ENCODE results near the gene RSRC1. TPM values are rescaled to one million over a fixed set of nuclear protein-coding genes. Genes with fewer than 3 reads are reported as not detected.

RSRC1 gene
- total RNA-seq, 5 donors from 2014 or later (not counting 1 experiment from before 2014, with no cell fraction given), result 29.9 to 35.0 (median 31.1) TPM

- Histone ChIP-seq H3K27me3 (replicated peaks in 1 of 2; ENCODE audit: control insufficient read depth in 2 of 2, extremely low read depth in 1 of 2, insufficient read depth in 2 of 2, low read length in 1 of 2) (no peaks in the 10 kb centered on the region), H3K36me3 (ENCODE audit: control insufficient read depth in 2 of 2, extremely low read depth in 1 of 2, insufficient read depth in 1 of 2, low read length in 1 of 2) (no peaks in the 10 kb centered on the region), H3K4me1 (ENCODE audit: control insufficient read depth in 1 of 2, extremely low read depth in 1 of 2, insufficient read depth in 2 of 2, low read length in 2 of 2) (no peaks in the 10 kb centered on the region), H3K9me3 (no peaks in the 10 kb centered on the region), H3K4me3 (ENCODE audit: control insufficient read depth in 1 of 2, extremely low read depth in 1 of 2, low read length in 1 of 2) (no peak overlapping the region), H3K27ac (ENCODE audit: low read length) (no peak overlapping the region)
- Mint-ChIP-seq H3K36me3 (peaks cover 12% of the 10 kb centered on the region), H3K27me3 (no peaks in the 10 kb centered on the region), H3K4me3 (no peak overlapping the region), H3K27ac (no peak overlapping the region), H3K9me3 (peaks cover 0 to 5% (median 3%) of the 10 kb centered on the region in 3 donors), H3K4me1 (no peaks in the 10 kb centered on the region)
- DNase-seq (no peak), ATAC-seq (replicated peaks in 1 of 4) (no peak)
- POLR2A ChIA-PET, result no interaction called here
- CTCF ChIA-PET, result no interaction called here
Observed at GRCh38 chr3:158520433-158520832, 410.5 kb downstream of the RSRC1 start.

DNA sequence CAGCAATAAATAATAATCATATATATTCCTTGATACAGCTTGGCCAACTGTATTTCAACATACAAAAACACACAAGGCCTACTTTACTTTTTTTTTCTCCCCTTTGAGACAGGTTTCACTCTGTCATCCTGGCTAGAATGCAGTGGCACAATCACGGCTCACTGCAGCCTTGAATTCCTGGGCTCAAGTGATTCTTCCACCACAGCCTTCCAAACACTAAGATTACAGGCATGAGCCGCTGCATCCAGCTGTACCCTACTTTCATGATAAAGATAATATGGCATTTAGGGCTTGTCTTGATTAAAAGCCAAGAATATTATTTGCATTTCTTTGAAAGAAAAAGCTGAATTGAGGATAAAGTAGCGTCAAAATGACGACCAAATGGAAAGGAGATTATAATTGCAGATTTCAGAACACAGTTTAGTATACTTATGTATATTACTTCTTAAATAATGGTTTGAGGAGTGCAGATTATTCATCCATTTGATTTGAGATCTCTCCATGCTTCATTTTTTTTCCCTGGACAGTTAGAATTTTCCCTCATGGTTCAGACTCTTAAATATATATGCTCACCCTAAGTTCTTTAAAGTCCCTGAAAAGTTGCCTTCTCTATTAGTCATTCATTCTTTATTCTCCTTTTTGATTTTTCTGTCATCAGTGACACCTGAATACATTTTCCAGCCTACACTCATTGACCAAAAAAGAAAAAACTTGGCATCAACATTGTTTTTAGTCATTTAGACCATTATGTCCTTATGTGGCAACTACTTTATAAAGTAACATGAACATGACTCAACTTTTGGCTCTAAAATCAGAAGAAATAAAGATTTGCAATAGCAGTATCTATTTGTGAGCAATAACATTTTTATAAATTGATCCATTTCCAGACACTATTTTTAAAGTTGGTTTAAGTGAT, 412.6 kb downstream of the RSRC1 start:
- WGBS (ENCODE audit: insufficient coverage), result no CpG with 5 or more reads among the region's 4 CpGs
- H3K27ac Mint-ChIP-seq, result no peak overlapping the region

GRCh38 chr3:158528076-158528674, 418.3 kb downstream of the RSRC1 start:
- no peaks in the 10 kb centered on the region for H3K36me3 Mint-ChIP-seq
- no peak overlapping the region for H3K4me3 Mint-ChIP-seq
- Histone ChIP-seq H3K4me1 (ENCODE audit: control insufficient read depth in 1 of 2, extremely low read depth in 1 of 2, insufficient read depth in 2 of 2, low read length in 2 of 2) (no peaks in the 10 kb centered on the region), H3K27ac (ENCODE audit: low read length) (no peak overlapping the region), H3K36me3 (ENCODE audit: control insufficient read depth in 2 of 2, extremely low read depth in 1 of 2, insufficient read depth in 1 of 2, low read length in 1 of 2) (no peaks in the 10 kb centered on the region), H3K27me3 (replicated peaks in 1 of 2; ENCODE audit: control insufficient read depth in 2 of 2, extremely low read depth in 1 of 2, insufficient read depth in 2 of 2, low read length in 1 of 2) (no peaks in the 10 kb centered on the region), H3K9me3 (no peaks in the 10 kb centered on the region), H3K4me3 (ENCODE audit: control insufficient read depth in 1 of 2, extremely low read depth in 1 of 2, low read length in 1 of 2) (no peak overlapping the region)
- CTCF ChIA-PET, result interaction anchor here in 1 of 2 donors (0.7 kb wide), 1 partner anchor 1031 kb away, joined by 3 read pairs; no protein-coding TSS in a partner anchor
- no peak overlapping the region for H3K27ac Mint-ChIP-seq
- H3K9me3 Mint-ChIP-seq, result peaks cover 0 to 5% (median 3%) of the 10 kb centered on the region in 3 donors
- no peaks in the 10 kb centered on the region for H3K27me3 Mint-ChIP-seq
- DNase-seq (no peak), ATAC-seq (replicated peaks in 1 of 4) (no peak)
- no peaks in the 10 kb centered on the region for H3K4me1 Mint-ChIP-seq
- POLR2A ChIA-PET, result no interaction called here
- 100% methylated on average over 3 of the region's 7 CpGs for WGBS (ENCODE audit: insufficient coverage)

More for the DNA sequence above, 412.6 kb downstream of the RSRC1 start:
- Histone ChIP-seq H3K9me3 (no peaks in the 10 kb centered on the region), H3K27ac (ENCODE audit: low read length) (no peak overlapping the region), H3K4me1 (ENCODE audit: control insufficient read depth in 1 of 2, extremely low read depth in 1 of 2, insufficient read depth in 2 of 2, low read length in 2 of 2) (no peaks in the 10 kb centered on the region), H3K27me3 (replicated peaks in 1 of 2; ENCODE audit: control insufficient read depth in 2 of 2, extremely low read depth in 1 of 2, insufficient read depth in 2 of 2, low read length in 1 of 2) (no peaks in the 10 kb centered on the region), H3K4me3 (ENCODE audit: control insufficient read depth in 1 of 2, extremely low read depth in 1 of 2, low read length in 1 of 2) (no peak overlapping the region), H3K36me3 (ENCODE audit: control insufficient read depth in 2 of 2, extremely low read depth in 1 of 2, insufficient read depth in 1 of 2, low read length in 1 of 2) (no peaks in the 10 kb centered on the region)
- CTCF ChIA-PET, result no interaction called here
- Mint-ChIP-seq H3K4me1 (no peaks in the 10 kb centered on the region), H3K9me3 (peaks cover 0 to 5% (median 3%) of the 10 kb centered on the region in 3 donors), H3K4me3 (no peak overlapping the region), H3K36me3 (peaks cover 8% of the 10 kb centered on the region), H3K27me3 (no peaks in the 10 kb centered on the region)
- ATAC-seq (replicated peaks in 1 of 4), result no peak
- no peak for DNase-seq
- POLR2A ChIA-PET, result interaction anchor here in 1 of 2 donors (0.6 kb wide), 1 partner anchor 934 kb away, joined by 3 read pairs; no protein-coding TSS in a partner anchor

DNA sequence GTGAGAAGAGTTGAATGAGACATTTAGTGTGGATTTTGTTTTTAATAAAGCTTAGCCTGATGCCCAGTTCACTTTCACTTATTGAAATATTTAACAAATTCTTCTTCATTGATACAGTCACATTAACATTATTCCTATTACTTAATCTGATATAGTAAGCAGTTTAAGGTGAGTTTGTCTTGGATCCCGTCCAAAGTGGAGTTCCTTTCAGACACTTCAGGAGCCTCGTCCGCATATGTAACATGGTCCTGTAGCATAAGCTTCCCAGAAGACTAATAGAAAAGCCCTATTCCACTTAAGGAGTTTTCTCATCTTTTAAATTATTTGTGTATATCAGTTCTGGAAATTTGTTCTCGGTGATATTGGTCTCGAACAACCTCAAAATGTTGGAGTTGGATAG, 421.4 kb downstream of the RSRC1 start:
- POLR2A ChIA-PET, result no interaction called here

GRCh38 chr3:158532099-158532734, 422.3 kb downstream of the RSRC1 start:
- DNase-seq, result peak in 1 of 35 experiments; percentile 35
- Histone ChIP-seq H3K4me1 (ENCODE audit: control insufficient read depth in 1 of 2, extremely low read depth in 1 of 2, insufficient read depth in 2 of 2, low read length in 2 of 2) (no peaks in the 10 kb centered on the region), H3K36me3 (ENCODE audit: control insufficient read depth in 2 of 2, extremely low read depth in 1 of 2, insufficient read depth in 1 of 2, low read length in 1 of 2) (no peaks in the 10 kb centered on the region), H3K9me3 (no peaks in the 10 kb centered on the region), H3K27ac (ENCODE audit: low read length) (no peak overlapping the region), H3K4me3 (ENCODE audit: control insufficient read depth in 1 of 2, extremely low read depth in 1 of 2, low read length in 1 of 2) (no peak overlapping the region), H3K27me3 (replicated peaks in 1 of 2; ENCODE audit: control insufficient read depth in 2 of 2, extremely low read depth in 1 of 2, insufficient read depth in 2 of 2, low read length in 1 of 2) (no peaks in the 10 kb centered on the region)
- H3K27ac Mint-ChIP-seq, result no peak overlapping the region
- ChIA-PET POLR2A (no interaction called here), CTCF (interaction anchor here (0.6 to 0.7 kb wide), 2 partner anchors 10 to 238 kb away, joined by 3 read pairs; no protein-coding TSS in a partner anchor)
- no peak for ATAC-seq (replicated peaks in 1 of 4)
- no peaks in the 10 kb centered on the region for H3K4me1 Mint-ChIP-seq
- no peak overlapping the region for H3K4me3 Mint-ChIP-seq
- H3K27me3 Mint-ChIP-seq, result no peaks in the 10 kb centered on the region
- H3K36me3 Mint-ChIP-seq, result no peaks in the 10 kb centered on the region
- H3K9me3 Mint-ChIP-seq, result no peaks in the 10 kb centered on the region

More for the DNA sequence above, 421.4 kb downstream of the RSRC1 start:
- H3K4me3 Mint-ChIP-seq, result no peak overlapping the region
- H3K4me1 ChIP-seq (ENCODE audit: control insufficient read depth in 1 of 2, extremely low read depth in 1 of 2, insufficient read depth in 2 of 2, low read length in 2 of 2), result no peaks in the 10 kb centered on the region
- ATAC-seq (replicated peaks in 1 of 4) (no peak), DNase-seq (no peak)
- H3K4me3 ChIP-seq (ENCODE audit: control insufficient read depth in 1 of 2, extremely low read depth in 1 of 2, low read length in 1 of 2), result no peak overlapping the region
- H3K36me3 ChIP-seq (ENCODE audit: control insufficient read depth in 2 of 2, extremely low read depth in 1 of 2, insufficient read depth in 1 of 2, low read length in 1 of 2), result no peaks in the 10 kb centered on the region
- WGBS (ENCODE audit: insufficient coverage), result no CpG with 5 or more reads among the region's 5 CpGs
- H3K9me3 ChIP-seq, result no peaks in the 10 kb centered on the region
- no peak overlapping the region for H3K27ac ChIP-seq (ENCODE audit: low read length)
- no peaks in the 10 kb centered on the region for H3K27me3 Mint-ChIP-seq
- no peak overlapping the region for H3K27ac Mint-ChIP-seq
- no peaks in the 10 kb centered on the region for H3K4me1 Mint-ChIP-seq
- H3K36me3 Mint-ChIP-seq, result no peaks in the 10 kb centered on the region
- H3K9me3 Mint-ChIP-seq, result no peaks in the 10 kb centered on the region
- CTCF ChIA-PET, result interaction anchor here (0.7 to 1.5 kb wide), 3 partner anchors 11 to 925 kb away, joined by 3 to 6 read pairs (median 3); no protein-coding TSS in a partner anchor
- H3K27me3 ChIP-seq (replicated peaks in 1 of 2; ENCODE audit: control insufficient read depth in 2 of 2, extremely low read depth in 1 of 2, insufficient read depth in 2 of 2, low read length in 1 of 2), result no peaks in the 10 kb centered on the region

- Mint-ChIP-seq H3K4me3 (no peak overlapping the region), H3K36me3 (peaks cover 3% of the 10 kb centered on the region), H3K4me1 (no peaks in the 10 kb centered on the region), H3K27me3 (no peaks in the 10 kb centered on the region), H3K9me3 (no peaks in the 10 kb centered on the region), H3K27ac (no peak overlapping the region)
- no peak for DNase-seq
- no peaks in the 10 kb centered on the region for H3K4me1 ChIP-seq (ENCODE audit: control insufficient read depth in 1 of 2, extremely low read depth in 1 of 2, insufficient read depth in 2 of 2, low read length in 2 of 2)
- no peak overlapping the region for H3K27ac ChIP-seq (ENCODE audit: low read length)
- H3K27me3 ChIP-seq (replicated peaks in 1 of 2; ENCODE audit: control insufficient read depth in 2 of 2, extremely low read depth in 1 of 2, insufficient read depth in 2 of 2, low read length in 1 of 2), result no peaks in the 10 kb centered on the region
- ATAC-seq (replicated peaks in 1 of 4), result no peak
- H3K9me3 ChIP-seq, result no peaks in the 10 kb centered on the region
- H3K36me3 ChIP-seq (ENCODE audit: control insufficient read depth in 2 of 2, extremely low read depth in 1 of 2, insufficient read depth in 1 of 2, low read length in 1 of 2), result no peaks in the 10 kb centered on the region
- ChIA-PET CTCF (no interaction called here), POLR2A (no interaction called here)
- no peak overlapping the region for H3K4me3 ChIP-seq (ENCODE audit: control insufficient read depth in 1 of 2, extremely low read depth in 1 of 2, low read length in 1 of 2)
- no CpG with 5 or more reads among the region's 2 CpGs for WGBS (ENCODE audit: insufficient coverage)
Observed at GRCh38 chr3:158535918-158536317, 426.0 kb downstream of the RSRC1 start.

All from T-cell (primary cell).